ENCODE measurements around the gene OR10K2. TPM values are rescaled to one million over a fixed set of nuclear protein-coding genes. Genes with fewer than 3 reads are reported as not detected.
"Not testable (repeated sequence)": the region's sequence is repeated elsewhere in the genome, so short reads cannot be mapped to it uniquely, and the experiment has no call there.

The OR10K2 gene
- total and polyA plus RNA-seq, 9 donors, result 0.31 TPM; not detected in 8

DNA sequence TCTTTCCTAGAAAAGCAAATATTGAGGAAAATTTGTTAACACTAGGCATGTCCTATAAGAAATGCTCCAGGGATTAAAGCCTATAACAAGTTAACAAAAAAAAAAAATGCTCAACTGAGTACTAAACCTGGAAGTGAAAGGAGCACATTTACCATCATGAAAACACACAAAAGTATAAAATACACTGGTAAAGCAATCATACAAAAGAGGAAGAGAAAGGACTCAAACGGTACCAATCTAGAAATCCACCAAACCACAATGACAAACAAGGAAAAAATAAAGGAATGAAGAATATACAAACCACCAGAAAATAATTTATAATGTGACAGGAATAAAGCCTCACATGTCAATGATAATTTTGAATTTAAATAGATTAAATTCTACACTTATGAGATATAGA is 51.2 kb downstream of the OR10K2 start:
- Histone ChIP-seq H3K4me3 (ENCODE audit: low read length) (no peak overlapping the region), H3K9me3 (replicated peaks; ENCODE audit: control insufficient read depth, low read depth, low read length) (peaks cover 6% of the 10 kb centered on the region), H3K4me1 (ENCODE audit: control insufficient read depth, insufficient read depth, low read length) (no peaks in the 10 kb centered on the region), H3K36me3 (ENCODE audit: control insufficient read depth, insufficient read depth, low read length) (no peaks in the 10 kb centered on the region), H3K27me3 (ENCODE audit: control insufficient read depth, insufficient read depth, low read length) (no peaks in the 10 kb centered on the region), H3K27ac (ENCODE audit: low read length) (no peak overlapping the region)
- no peak for DNase-seq
- WGBS (ENCODE audit: insufficient coverage), result no CpG with 5 or more reads among the region's 1 CpG

DNA sequence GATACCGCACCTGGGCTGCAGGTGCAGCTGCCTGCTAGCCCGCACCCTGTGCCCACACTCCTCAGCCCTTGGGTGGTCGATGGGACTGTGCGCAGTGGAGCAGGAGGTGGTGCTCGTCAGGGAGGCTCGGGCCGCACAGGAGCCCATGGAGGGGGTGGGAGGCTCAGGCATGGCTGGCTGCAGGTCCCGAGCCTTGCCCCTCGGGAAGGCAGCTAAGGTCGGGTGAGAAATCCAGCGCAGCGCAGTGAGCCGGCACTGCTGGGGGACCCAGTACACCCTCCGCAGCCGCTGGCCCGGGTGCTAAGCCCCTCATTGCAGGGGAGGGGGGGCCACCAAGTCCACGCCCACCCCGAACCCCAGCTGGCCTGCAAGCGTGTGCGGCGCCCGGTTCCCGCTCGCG is 51.9 kb downstream of the OR10K2 start:
- not testable (repeated sequence) for DNase-seq; H3K27ac ChIP-seq (ENCODE audit: low read length); H3K36me3 ChIP-seq (ENCODE audit: control insufficient read depth, insufficient read depth, low read length); H3K9me3 ChIP-seq (replicated peaks; ENCODE audit: control insufficient read depth, low read depth, low read length); H3K4me3 ChIP-seq (ENCODE audit: low read length); H3K4me1 ChIP-seq (ENCODE audit: control insufficient read depth, insufficient read depth, low read length); H3K27me3 ChIP-seq (ENCODE audit: control insufficient read depth, insufficient read depth, low read length)
- WGBS (ENCODE audit: insufficient coverage), result 94% methylated on average over 15 of the region's 25 CpGs

DNA sequence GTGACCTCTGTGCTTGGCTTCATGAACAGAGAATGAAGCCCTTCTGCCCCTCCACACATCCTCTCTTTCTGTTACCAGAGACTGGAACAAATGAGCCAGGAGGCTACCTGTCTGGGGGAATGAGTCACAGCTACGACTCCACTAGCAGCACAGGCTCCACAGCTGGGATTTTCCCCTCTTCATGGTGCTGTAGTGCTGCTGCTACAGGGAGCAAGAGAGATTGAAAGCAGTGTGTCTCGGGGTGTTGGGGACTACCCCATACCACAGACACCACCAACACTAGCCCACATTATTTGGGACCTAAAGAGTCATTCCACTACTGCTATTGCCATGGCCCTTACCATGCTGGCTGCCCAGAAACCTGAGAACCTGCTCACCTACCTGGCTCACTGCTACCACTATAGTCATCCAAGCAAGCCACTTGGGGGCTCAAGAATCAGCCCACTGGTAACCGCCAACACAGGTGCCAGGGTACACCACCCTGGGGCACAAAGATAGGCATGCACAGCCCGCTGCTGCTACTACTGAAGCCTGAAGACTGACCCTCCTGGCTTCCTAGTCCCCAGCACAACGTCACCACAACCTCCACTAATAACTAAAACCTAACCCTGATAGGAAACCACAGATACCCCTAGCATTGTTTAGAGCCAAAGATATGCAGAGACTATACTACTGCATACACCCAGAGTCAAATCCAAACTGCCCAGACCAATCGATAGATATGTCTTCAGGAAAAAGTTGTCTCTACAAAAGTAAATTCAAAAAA is 54.7 kb downstream of the OR10K2 start:
- Histone ChIP-seq H3K9me3 (replicated peaks; ENCODE audit: control insufficient read depth, low read depth, low read length) (peaks cover 6% of the 10 kb centered on the region), H3K4me1 (ENCODE audit: control insufficient read depth, insufficient read depth, low read length) (no peaks in the 10 kb centered on the region), H3K27ac (ENCODE audit: low read length) (no peak overlapping the region), H3K27me3 (ENCODE audit: control insufficient read depth, insufficient read depth, low read length) (no peaks in the 10 kb centered on the region), H3K4me3 (ENCODE audit: low read length) (no peak overlapping the region), H3K36me3 (ENCODE audit: control insufficient read depth, insufficient read depth, low read length) (no peaks in the 10 kb centered on the region)
- DNase-seq, result no peak
- WGBS (ENCODE audit: insufficient coverage), result 69% methylated on average over 3 of the region's 6 CpGs

Other genes starting within 250 kb of the OR10K2 start
- 1.6 TPM for gene CD1D, start 245.3 kb downstream of the OR10K2 start, total RNA-seq
- 1 to 10 TPM in 6 of 8 donors, under 1 TPM in 2; 0.83 to 1.9 (median 1.5) TPM for gene CD1D, start 245.3 kb downstream of the OR10K2 start, polyA plus RNA-seq (ENCODE audit: insufficient read depth in 1 of 8, insufficient read length in 8 of 8, low replicate concordance in 1 of 8)
- gene CD1A, start 171.8 kb downstream of the OR10K2 start, total RNA-seq, result 0.04 TPM
- gene CD1A, start 171.8 kb downstream of the OR10K2 start, polyA plus RNA-seq (ENCODE audit: insufficient read depth in 1 of 8, insufficient read length in 8 of 8, low replicate concordance in 1 of 8), result under 1 TPM in 3 of 8 donors, not detected in 5; 0.07 to 0.28 (median 0.25) TPM
- 1.1 TPM for gene CD1C, start 136.3 kb downstream of the OR10K2 start, total RNA-seq
- 1 to 10 TPM in 3 of 8 donors, under 1 TPM in 5; 0.47 to 1.6 (median 0.95) TPM for gene CD1C, start 136.3 kb downstream of the OR10K2 start, polyA plus RNA-seq (ENCODE audit: insufficient read depth in 1 of 8, insufficient read length in 8 of 8, low replicate concordance in 1 of 8)
- 0.09 TPM for gene CD1B, start 94.7 kb downstream of the OR10K2 start, total RNA-seq
- gene CD1B, start 94.7 kb downstream of the OR10K2 start, polyA plus RNA-seq (ENCODE audit: insufficient read depth in 1 of 8, insufficient read length in 8 of 8, low replicate concordance in 1 of 8), result not detected
- gene CD1E, start 72.3 kb downstream of the OR10K2 start, total RNA-seq, result 0.18 TPM
- gene CD1E, start 72.3 kb downstream of the OR10K2 start, polyA plus RNA-seq (ENCODE audit: insufficient read depth in 1 of 8, insufficient read length in 8 of 8, low replicate concordance in 1 of 8), result under 1 TPM in 5 of 8 donors, not detected in 3; 0.10 to 0.24 (median 0.16) TPM
- gene OR10T2, start 26.8 kb downstream of the OR10K2 start, total RNA-seq, result not detected
- not detected for gene OR10T2, start 26.8 kb downstream of the OR10K2 start, polyA plus RNA-seq (ENCODE audit: insufficient read depth in 1 of 8, insufficient read length in 8 of 8, low replicate concordance in 1 of 8)
- gene OR10K1, start 35.6 kb upstream of the OR10K2 start, total RNA-seq, result not detected
- gene OR10K1, start 35.6 kb upstream of the OR10K2 start, polyA plus RNA-seq (ENCODE audit: insufficient read depth in 1 of 8, insufficient read length in 8 of 8, low replicate concordance in 1 of 8), result under 1 TPM in 3 of 8 donors, not detected in 5; 0.03 to 0.10 (median 0.04) TPM
- gene OR10R2, start 46.0 kb upstream of the OR10K2 start, total RNA-seq, result not detected
- under 1 TPM in 1 of 8 donors, not detected in 7; 0.70 TPM for gene OR10R2, start 46.0 kb upstream of the OR10K2 start, polyA plus RNA-seq (ENCODE audit: insufficient read depth in 1 of 8, insufficient read length in 8 of 8, low replicate concordance in 1 of 8)
- gene OR6Y1, start 128.2 kb upstream of the OR10K2 start, total RNA-seq, result not detected
- gene OR6Y1, start 128.2 kb upstream of the OR10K2 start, polyA plus RNA-seq (ENCODE audit: insufficient read depth in 1 of 8, insufficient read length in 8 of 8, low replicate concordance in 1 of 8), result not detected
- not detected for gene OR6P1, start 144.3 kb upstream of the OR10K2 start, total RNA-seq
- gene OR6P1, start 144.3 kb upstream of the OR10K2 start, polyA plus RNA-seq (ENCODE audit: insufficient read depth in 1 of 8, insufficient read length in 8 of 8, low replicate concordance in 1 of 8), result not detected
- gene OR10X1, start 153.7 kb upstream of the OR10K2 start, total RNA-seq, result not detected
- not detected for gene OR10X1, start 153.7 kb upstream of the OR10K2 start, polyA plus RNA-seq (ENCODE audit: insufficient read depth in 1 of 8, insufficient read length in 8 of 8, low replicate concordance in 1 of 8)
- gene OR10Z1, start 179.0 kb upstream of the OR10K2 start, total RNA-seq, result not detected
- gene OR10Z1, start 179.0 kb upstream of the OR10K2 start, polyA plus RNA-seq (ENCODE audit: insufficient read depth in 1 of 8, insufficient read length in 8 of 8, low replicate concordance in 1 of 8), result under 1 TPM in 5 of 8 donors, not detected in 3; 0.04 to 0.14 (median 0.09) TPM